ENCODE data around the gene ATP8A2.

The ATP8A2 gene

DNA sequence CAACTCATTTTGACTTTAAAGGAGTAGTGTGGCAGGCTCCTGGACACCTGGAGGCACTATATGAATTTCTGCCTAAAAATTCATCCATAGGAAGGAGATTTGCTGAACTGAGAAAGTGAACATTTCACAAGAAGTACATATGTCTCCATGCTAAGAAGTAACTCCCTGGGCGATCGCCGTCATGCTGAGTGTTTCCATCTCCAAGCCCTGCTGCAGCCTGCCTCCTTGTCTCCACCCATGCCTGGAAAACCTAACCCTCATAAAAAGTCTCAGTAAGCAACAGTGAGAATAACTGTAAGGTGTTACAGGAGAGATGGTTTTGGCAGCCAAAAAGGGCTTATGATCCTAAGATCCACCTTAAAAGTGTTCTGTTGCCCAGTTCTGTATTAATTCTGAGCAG, 428.7 kb downstream of the ATP8A2 start:
- DNase-seq (ENCODE audit: low read depth), result no peak
- no peak overlapping the region for H3K4me3 ChIP-seq (ENCODE audit: low read depth, low read length)
- TF ChIP-seq CTCF (IDR thresholded peaks at IDR 0.05; ENCODE audit: low read depth, low read length) (no peak), MAX (IDR thresholded peaks at IDR 0.05; ENCODE audit: low read depth, low read length) (no peak), POLR2A (IDR thresholded peaks at IDR 0.05; ENCODE audit: extremely low read depth, insufficient read length) (no peak), MYC (IDR thresholded peaks at IDR 0.05; ENCODE audit: low read depth, low read length) (no peak)

- peak; percentile 88 for DNase-seq (ENCODE audit: low read depth)
- TF ChIP-seq CTCF (IDR thresholded peaks at IDR 0.05; ENCODE audit: low read depth, low read length) (no peak), MYC (IDR thresholded peaks at IDR 0.05; ENCODE audit: low read depth, low read length) (peak; percentile 75)
- no peak overlapping the region for H3K4me3 ChIP-seq (ENCODE audit: low read depth, low read length)
Observed at GRCh38 chr13:25802579-25802978, 430.8 kb downstream of the ATP8A2 start.

- no peak for TF ChIP-seq MYC (IDR thresholded peaks at IDR 0.05; ENCODE audit: low read depth, low read length)
- no peak for TF ChIP-seq POLR2A (IDR thresholded peaks at IDR 0.05; ENCODE audit: extremely low read depth, insufficient read length)
- no peak for TF ChIP-seq MAX (IDR thresholded peaks at IDR 0.05; ENCODE audit: low read depth, low read length)
- TF ChIP-seq CTCF (IDR thresholded peaks at IDR 0.05; ENCODE audit: low read depth, low read length), result no peak
- no peak overlapping the region for H3K4me3 ChIP-seq (ENCODE audit: low read depth, low read length)
- peak; percentile 7 for DNase-seq (ENCODE audit: low read depth)
Observed at GRCh38 chr13:25803641-25804040, 431.9 kb downstream of the ATP8A2 start.

GRCh38 chr13:25806264-25806974, 434.6 kb downstream of the ATP8A2 start:
- TF ChIP-seq MAX (IDR thresholded peaks at IDR 0.05; ENCODE audit: low read depth, low read length), result no peak
- TF ChIP-seq POLR2A (IDR thresholded peaks at IDR 0.05; ENCODE audit: extremely low read depth, insufficient read length), result no peak
- TF ChIP-seq CTCF (IDR thresholded peaks at IDR 0.05; ENCODE audit: low read depth, low read length), result no peak
- no peak for TF ChIP-seq MYC (IDR thresholded peaks at IDR 0.05; ENCODE audit: low read depth, low read length)
- DNase-seq (ENCODE audit: low read depth), result peak; percentile 35
- no peak overlapping the region for H3K4me3 ChIP-seq (ENCODE audit: low read depth, low read length)

GRCh38 chr13:25807562-25807961, 435.8 kb downstream of the ATP8A2 start:
- no peak overlapping the region for H3K4me3 ChIP-seq (ENCODE audit: low read depth, low read length)
- TF ChIP-seq MAX (IDR thresholded peaks at IDR 0.05; ENCODE audit: low read depth, low read length), result no peak
- TF ChIP-seq CTCF (IDR thresholded peaks at IDR 0.05; ENCODE audit: low read depth, low read length), result no peak
- DNase-seq (ENCODE audit: low read depth), result no peak

DNA sequence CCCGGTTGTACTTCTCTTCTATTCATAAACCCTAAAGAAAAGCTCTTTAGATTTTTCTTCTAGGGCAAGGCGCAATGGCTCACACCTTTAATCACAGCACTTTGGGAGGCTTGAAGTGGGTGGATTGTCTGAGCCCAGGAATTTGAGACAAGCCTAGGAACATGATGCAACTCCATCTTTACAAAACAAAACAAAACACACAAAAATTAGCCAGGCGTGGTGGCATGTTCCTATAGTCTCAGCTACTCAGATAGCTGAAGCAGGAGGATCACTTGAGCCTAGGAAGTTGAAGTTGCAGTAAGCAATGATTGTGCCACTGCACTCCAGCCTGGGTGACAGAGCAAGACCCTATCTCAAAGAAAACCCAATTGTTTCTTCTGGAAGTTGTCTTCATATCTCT, 439.7 kb downstream of the ATP8A2 start:
- no peak overlapping the region for H3K4me3 ChIP-seq (ENCODE audit: low read depth, low read length)

More for the DNA sequence above, 439.7 kb downstream of the ATP8A2 start:
- no peak for DNase-seq (ENCODE audit: low read depth)
- no peak for TF ChIP-seq MAX (IDR thresholded peaks at IDR 0.05; ENCODE audit: low read depth, low read length)
- TF ChIP-seq MYC (IDR thresholded peaks at IDR 0.05; ENCODE audit: low read depth, low read length), result no peak
- no peak for TF ChIP-seq CTCF (IDR thresholded peaks at IDR 0.05; ENCODE audit: low read depth, low read length)
- TF ChIP-seq POLR2A (IDR thresholded peaks at IDR 0.05; ENCODE audit: extremely low read depth, insufficient read length), result no peak

All from NB4 (cell line).